NCI-H1092 (cell line): Measurements from ENCODE around the gene SLC6A18.

Experiments
- DNase-seq: peaks from one replicate; lab custom pipeline; 2025; lab: John Stamatoyannopoulos, UW

SLC6A18 gene

DNA sequence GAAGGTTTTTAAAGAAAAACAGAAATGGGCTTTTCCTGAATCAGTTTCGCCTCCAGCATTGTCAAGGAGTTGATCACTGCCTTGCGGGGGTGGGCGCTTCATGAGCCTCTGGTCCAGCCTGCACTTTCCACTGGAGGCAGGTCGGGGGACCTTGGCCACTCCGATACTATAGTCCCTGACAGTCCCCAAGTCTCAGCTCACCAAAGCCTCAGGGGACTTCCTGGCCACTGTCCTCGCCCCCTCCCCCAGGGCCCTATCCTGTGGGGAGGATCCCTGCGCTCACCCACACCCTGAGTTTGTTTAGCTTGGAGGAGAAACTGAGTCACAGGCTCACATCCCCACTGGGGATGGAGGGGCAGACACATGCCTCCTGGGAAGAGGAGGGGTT lies 22.4 kb upstream of the SLC6A18 start:
- no peak for DNase-seq

DNA sequence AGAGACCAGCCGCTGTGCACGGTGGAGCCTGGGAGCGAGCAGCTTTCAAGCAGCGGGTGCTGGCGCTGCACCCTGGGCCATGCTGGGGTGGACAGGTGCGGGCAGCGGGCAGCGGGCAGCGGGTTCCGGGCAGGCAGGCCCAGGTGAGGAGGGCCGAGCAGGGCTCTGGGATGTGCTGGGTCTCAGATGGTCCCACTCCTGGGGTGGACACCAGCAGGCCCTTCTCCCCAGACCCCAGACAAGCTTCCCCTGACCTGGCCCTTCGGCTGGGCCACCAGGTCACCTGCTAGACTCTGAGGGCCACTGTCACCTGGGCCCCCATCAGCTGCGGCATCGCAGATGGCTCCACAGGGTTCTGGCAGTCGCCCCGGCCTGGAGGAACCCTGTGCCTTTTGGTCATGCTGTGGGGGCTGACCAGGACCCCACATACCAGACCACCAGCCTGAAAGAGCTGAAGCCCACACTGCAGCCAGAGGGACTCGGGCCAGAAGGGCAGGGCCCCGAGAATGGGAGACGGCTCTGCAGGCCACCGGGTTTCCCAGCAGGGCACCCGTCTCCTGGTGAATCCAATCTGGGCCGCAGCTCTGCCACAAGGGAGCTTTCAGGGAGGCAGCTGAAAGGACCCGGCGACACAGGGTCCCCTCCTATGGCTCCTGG lies 21.7 kb upstream of the SLC6A18 start:
- no peak for DNase-seq

DNA sequence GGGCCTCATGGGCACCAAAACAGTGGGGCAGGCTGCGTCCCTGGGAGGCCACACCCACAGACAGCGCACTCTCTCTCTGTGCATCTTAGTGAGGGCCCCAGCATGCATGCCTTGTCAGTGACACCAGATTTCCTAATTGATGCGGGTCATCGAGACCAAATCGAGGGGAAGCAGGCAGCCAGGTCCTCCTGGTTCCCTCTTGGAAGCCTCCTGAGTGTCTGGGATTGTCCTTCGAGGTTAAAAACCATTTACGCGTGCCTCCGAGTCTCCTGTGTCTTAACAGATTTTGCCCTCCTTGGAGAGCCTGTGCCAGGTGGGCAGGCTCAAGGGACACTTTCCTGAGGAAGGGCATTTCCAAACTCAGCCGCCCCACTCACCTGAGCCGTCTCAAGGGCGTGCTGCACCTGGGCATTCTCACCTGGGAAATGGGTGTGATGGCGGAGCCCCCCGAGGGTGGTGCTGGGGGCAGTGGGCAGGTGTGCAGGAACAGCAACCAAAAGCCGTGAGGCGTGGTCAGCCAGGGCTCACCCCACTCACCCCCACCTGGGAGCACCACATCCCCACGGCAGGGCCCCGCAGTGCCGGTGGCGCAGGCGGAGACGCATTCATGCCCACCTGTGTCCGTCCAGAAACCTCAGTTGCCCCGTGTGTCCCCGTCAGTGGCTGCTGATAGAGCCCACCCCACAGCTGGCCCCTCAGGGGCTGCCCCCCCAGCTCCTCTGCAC lies 21.1 kb upstream of the SLC6A18 start:
- no peak for DNase-seq

DNA sequence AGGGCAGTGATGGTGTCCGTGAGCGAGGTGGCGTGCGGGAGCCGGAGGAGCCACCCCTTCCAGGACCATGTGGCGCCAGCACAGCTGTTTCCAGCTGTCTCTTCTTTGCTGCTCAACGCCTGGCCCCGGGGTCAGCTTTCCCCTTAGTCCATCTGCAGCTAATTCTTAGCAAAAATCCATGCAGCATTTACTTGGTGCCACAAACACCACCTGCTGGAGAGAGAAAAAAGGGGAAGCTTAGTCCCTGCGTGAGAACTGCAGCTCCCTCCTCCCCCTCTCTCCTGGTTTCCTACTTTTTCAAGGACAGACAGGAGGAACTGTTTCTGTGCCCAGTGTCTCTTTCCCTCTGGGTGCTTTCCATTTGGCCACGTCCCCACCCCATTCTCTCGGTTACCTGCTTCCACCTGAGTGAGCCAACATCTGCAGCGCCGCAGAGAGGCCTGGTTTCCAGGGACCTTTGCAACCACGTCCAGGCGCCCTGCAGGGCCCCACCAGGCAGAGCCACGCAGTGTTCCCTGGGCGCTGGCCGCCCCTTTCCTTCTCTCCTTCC lies 20.4 kb upstream of the SLC6A18 start:
- DNase-seq: no peak

DNA sequence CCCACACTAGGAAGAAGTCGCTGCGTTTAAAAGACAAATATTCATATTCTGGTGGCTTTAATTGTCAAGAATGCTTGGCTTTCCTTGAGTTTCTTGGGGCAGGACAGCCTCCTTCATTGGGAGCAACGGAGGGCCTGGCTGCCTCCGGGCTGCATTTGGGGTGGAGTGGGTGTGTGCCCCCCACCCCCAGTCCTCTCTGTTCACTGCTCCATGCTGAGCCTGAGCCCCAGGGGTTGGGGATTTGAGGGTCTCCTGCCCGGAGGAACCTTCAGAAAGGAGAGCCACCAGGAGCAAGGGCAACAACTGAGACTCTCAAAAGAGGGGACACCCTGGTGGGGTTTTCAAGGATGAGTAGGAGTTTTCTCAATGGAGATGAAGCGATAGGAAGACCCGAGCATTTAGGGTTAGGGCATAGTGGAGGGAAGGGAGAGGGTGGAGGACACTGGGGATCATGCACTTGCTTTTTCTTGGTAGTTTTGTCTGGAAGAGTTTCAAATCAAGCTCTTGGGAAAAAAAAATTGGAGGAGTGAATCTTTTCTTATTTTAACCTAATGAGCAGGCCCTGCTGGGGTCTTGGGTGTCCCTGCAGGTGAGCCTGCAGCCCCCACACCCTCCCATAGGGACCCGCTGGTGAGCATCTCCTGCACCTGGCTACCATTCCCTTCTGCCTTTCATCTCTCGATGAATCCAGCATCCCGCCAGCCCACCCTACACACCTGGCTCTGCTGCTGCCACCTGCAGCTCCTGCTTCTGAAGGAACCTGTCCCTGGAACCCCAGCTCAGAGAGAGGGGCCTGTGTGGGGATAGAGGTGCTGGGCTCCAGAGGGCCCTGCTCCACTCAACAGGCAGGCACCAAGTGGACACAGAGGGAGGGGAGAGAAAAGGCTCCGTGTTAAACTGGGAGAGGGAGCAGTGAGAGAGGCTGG lies 19.7 kb upstream of the SLC6A18 start:
- DNase-seq: no peak

DNA sequence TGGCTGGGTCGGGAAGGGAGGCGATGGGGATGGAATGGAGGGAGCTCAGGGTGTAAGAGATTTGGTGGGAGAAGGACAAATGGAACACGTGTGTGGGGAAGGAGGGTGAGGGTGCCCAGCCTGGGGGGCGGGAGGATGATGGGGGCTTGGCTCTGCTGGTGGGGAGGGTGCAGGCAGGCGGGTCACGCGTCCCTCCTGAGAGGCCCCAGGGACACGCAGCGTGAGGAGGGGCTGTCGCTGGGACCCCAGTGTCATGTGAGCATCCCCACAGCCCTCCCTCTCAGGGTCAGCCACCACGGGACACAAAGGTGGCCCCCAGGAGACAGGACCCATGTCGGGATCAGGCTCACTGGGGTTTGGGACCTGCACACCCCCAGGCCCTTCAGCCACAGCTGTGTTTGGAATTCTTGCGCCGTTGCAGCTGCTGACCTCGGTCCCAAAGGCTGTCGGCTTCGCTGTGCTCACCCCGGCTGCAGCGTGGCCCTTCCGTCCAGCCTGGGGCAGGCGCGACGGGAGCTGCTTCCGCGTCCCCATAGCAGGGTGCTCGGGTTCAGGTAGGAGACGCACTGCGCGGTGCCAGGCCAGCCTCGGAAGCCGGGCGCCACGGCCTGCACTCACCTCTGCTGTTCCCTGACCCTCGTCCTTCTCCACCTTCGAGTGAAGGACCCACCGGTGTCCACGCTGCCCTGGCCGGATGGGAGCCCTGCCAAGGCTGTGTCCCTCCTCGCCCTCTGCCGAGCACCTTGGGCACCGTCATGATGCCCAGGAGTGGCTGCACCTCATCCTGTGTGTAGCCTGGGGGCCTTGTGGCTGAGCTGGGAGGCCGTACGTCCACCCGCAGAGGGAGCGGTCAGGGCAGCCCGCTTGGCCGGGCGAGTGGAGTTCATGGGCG lies 18.4 kb upstream of the SLC6A18 start:
- DNase-seq: no peak

DNA sequence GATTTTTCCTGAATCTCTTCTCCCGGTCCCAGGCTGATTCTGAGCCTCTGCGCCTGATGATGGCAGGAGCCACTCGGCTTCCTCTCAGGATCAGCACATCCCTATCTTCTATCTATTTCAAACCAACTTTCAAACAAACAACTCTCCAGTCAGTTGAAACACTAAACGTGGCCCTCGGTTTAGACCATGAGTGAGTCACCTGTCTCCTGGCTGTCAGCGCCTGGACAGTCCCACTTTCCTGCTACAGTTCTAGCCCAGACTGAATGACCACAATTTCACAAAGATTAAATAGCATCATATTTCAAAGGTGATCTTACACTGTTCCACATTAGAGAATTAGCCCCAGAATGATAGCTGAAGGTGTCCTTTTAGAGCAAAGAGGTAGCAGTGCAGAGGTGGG lies 17.6 kb upstream of the SLC6A18 start:
- DNase-seq: no peak

DNA sequence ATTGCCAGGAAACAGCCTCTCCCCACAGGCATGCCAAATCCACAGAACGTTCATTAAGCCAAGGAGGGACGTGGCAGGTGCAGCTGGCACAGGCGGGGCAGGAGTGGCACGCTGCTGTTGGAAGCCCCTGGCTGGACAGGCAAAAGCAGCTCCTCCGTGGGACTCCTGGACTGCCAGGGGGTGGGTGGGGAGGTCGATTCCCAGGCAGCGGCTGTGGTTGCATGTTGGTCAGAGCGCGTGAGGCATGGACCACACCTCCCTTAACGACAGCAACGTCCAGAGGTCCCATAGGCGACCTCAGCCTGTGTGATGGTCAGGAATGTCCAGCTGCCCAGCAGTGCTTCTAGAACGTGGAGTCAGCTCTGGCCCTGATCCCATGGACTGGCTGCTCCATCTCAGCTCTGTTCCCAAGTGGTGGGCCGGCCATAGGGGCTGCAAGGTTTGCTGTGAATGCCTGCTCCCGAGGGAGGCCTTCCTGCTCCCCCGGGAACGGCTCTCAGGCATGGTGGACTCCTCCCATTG lies 16.9 kb upstream of the SLC6A18 start:
- no peak for DNase-seq

DNA sequence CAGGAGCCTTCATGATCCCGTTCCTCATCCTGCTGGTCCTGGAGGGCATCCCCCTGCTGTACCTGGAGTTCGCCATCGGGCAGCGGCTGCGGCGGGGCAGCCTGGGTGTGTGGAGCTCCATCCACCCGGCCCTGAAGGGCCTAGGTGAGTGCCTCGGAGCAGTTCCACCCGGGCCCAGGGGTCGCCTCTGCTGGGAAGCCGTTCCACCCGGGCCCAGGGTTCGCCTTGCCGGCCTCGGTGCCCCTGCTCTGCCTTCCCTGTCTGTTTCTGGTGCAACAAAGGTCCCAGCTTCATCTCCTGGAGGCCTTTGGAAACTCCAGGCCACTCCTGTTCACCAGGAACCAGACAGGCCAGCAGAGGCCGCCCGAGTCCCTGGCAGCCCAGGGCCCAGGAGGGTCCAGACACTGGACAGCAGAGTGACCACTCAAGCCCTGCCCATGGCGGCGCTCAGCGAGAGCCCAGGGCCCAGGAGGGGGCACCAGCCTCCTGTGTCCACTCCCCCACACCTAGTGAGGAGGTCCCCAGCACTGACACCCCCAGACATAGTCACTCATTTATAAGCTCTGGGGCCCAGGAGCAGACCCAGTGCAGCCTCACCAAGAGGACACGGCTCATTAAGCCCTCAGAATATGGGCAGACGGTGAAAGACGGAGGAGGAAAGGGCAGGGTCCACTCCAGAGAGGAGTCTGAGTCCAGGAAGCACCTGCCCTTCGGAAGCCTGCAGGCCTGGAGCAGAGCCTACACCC lies 16.3 kb upstream of the SLC6A18 start:
- DNase-seq: peak; percentile 79

DNA sequence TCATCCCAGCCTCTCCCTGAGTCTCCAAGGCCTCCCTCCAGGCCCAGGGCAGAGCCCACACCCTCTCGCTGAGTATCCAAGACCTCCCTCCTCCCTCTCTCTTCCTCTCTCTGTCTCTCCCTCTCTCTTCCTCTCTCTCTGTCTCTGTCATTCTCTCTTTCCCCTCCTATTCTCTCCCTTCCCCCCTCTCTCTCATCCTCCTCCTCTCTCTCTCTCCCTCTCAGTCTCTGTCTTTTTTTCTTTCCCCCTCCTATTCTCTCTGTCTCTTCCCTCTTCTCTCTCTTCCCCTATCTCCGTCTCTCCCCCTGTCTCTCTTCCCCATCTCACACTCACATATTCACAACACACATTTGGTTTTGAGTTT lies 15.7 kb upstream of the SLC6A18 start:
- no peak for DNase-seq

DNA sequence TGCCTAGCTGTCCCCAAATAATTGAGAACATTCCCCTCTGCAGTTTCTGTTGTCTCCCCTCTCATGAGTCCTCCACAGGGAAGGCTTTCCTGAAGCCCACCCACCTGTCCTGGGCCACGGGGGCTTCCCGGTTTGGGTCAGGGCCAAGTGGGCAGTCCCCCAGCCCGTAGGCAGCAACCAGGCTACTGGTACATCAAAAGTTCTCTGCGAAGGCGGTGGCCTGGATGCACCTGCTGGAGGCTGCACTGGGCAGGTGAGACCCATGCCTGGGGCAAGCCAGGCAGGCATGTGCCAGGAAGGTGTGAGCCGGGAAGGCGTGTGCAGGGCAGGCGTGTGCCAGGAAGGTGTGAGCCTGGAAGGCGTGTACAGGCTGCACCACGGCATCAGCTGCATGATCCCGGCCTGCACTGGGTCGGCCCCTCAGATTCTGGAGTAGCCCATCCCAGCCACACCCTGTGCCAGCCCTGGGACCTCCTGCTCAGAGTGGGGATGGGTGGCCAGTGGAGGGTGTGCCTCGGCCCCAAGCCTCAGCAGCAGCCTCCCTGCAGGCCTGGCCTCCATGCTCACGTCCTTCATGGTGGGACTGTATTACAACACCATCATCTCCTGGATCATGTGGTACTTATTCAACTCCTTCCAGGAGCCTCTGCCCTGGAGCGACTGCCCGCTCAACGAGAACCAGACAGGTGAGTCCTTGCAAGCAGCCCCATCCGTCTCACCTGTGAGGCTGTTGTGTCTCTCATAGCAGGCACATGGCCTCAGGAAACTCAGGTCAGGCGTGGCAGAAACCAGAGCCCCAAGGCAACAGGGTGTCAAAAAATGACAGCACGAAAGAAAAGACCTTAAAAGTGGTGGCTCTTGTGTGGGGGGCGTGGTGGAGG lies 15.0 kb upstream of the SLC6A18 start:
- DNase-seq: no peak

DNA sequence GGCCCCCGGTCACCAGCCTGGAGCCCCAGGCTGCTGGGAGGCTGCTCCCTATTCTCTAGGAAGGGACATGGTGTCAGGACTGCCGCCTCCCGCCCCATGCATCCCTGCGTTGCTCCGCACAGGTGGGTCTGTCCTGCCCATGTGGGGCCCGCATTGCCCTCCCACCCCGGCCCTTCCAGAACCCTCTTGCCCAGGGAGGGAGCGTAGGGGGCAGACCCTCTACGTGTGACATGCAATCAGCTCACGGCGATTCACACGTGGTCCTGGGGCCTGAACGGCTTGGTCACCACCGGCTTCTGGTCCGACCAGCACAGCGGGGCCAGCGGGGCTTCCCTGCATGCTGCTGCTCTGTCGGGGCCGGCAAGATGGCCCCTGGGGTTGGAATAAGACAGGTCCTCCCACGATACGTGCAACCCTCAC lies 14.3 kb upstream of the SLC6A18 start:
- DNase-seq: no peak

DNA sequence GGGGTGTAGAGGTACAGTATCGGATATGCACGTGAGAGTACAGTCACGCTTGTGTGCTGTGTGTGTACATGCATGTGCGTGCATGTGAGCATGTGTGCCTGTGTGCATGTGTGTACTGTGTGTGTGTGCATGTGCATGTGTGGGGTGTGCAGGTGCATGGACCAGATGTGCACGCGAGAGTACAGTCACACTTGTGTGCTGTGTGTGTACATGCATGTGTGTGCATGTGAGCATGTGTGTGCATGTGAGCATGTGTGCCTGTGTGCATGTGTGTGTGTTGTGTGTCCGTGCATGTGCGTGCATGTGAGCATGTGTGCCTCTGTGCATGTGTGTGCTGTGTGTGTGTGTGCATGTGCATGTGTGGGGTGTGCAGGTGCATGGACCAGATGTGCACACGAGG lies 13.5 kb upstream of the SLC6A18 start:
- no peak for DNase-seq

DNA sequence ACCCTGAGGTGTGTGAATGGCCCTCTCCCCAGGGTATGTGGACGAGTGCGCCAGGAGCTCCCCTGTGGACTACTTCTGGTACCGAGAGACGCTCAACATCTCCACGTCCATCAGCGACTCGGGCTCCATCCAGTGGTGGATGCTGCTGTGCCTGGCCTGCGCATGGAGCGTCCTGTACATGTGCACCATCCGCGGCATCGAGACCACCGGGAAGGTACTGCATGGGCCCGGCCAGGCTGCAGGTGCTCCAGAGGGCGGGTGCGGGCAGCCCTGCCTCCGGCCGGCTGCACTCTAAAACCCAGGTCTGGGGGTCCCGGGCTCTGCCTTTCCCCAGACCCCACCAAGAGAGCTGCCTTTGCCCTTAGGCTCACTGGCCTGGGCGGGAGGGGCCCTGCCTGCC lies 12.9 kb upstream of the SLC6A18 start:
- no peak for DNase-seq

DNA sequence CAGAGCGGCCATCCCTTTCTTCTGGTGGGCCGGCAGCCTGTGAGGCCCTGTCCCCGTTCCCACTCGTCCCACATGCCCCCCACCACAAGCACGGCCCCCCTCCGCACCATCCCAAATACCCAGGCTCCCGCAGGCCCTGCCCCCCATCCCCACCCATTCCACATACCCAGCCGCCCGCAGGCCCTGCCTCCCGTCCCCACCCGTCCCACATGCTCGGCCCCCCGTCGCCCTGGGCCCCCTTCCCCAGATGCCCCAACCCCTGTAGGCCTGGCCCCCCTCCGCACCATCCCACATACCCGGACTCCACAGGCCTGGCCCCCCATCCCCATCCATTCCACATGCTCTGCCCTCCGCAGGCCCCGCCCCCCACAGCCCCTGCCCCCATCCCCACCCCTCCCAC lies 12.3 kb upstream of the SLC6A18 start:
- DNase-seq: no peak

DNA sequence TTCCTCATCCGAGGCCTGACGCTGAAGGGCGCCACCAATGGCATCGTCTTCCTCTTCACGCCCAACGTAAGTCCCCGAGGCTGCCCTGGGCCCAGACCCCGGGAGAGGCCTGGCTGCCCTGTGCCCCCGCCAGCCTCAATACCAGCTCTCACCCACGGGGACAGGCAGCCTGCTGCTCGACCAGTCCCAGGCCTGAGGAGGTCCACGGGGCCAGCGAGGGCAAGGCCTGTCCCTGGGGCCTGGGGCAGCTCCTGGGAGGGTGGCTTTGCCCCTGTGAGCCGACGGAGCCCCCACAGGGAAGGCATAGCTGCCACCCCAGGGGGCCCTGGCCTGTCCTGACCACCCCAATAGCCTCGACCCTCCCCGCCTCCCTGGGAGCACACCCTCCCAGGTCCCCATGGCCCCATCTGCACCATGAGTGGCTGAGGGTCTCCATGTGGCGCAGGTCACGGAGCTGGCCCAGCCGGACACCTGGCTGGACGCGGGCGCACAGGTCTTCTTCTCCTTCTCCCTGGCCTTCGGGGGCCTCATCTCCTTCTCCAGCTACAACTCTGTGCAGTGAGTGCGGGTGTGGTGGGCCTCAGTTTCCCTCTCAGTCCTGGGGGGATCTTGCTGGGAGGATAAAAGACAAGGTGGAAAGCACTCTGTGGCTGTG lies 11.5 kb upstream of the SLC6A18 start:
- DNase-seq: no peak

DNA sequence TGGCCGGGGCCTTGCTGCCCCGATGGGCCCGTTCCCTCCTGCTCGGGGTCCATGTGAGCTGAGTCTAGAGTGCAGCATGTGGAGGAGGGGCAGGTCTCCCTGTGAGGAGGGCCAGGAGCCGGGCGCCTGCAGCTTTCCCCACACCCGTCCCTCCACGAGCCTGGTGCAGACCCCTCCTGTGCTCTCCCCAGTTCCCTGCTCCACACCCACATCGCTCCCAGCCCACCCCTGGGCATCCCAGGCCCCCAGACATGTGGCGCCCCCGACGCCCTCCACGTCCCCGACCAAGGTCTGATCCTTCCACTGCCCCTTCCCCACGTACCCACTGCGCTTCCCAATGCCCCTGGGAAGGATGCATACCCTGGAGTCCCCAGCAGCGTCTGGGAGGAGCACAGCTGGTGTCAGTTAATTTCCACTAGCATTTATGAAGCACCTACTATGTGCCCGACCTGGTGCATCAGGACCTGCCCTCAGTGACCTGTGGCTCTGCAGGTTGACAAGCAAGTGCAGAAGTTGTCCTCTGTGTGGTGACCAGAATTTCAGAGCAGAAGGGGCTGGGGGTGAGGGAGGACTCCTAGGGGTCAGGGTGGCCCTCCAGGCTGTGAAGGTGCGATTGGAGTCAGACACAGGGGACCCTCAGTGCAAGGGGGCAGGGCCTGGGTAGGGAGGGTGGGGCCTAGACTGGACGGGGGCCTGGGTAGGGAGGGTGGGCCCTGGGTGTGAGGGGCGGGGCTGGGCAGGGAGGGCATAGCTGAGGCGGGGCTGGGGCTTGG lies 10.8 kb upstream of the SLC6A18 start:
- no peak for DNase-seq

DNA sequence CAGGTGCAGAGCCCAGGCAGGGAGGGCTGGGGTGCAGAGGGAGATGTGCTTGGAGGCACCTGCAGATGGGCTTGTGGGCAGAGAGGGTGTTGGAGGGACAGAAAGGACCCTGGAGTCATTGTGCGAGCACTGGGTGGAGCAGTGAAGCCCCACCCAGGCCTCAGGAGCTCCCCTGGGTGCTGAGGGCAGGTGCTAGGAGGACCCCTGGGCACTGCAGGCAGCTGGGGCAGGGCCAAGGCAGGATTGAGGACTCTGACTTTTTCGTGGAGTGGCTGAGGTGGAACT lies 10.3 kb upstream of the SLC6A18 start:
- no peak for DNase-seq
